ENCODE results near the gene IL2RA. TPM values are rescaled to one million over a fixed set of nuclear protein-coding genes. Genes with fewer than 3 reads are reported as not detected.

The IL2RA gene
- total RNA-seq, result 1 to 10 TPM in 2 of 4 donors, under 1 TPM in 1, not detected in 1; 0.70 to 3.8 (median 3.0) TPM

DNA sequence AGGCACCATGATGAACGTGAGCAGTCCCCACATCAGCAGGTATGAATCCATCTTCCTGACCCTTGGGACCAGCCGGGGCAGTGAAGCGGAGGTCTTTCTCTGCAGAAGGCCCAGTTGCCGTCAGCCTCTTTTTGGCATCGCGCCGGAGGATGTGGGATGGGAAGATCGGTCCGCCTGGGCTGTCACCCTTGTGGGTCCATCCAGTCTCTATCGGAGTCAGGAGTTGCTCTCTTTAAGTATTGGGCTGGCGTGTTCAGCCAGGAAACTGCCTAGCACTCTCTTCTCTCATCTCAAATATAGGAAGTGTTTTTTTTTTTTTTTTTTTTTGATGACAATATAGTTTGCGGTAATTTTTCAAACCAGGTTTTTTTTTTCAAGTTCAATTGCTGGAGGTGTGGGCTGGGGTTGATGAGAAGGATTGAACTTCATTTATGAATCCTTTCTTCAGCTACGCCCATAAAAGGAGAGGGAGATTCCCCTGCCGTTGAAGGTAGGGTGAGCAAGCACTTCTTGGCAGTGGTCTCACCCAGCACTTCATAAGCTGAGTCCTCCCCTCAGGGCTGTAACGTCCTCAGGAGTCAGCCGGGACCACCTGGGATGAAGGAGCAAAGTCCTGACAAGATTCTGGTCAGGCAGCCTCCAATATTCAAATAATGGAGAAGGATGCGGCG, at the start of gene IL2RA:
IL2RA (minus strand) TSS at position 267 of the 671 bp plus-strand sequence; CDS start at position 51, 216 bp downstream.
- DNase-seq, result no peak
- 53 to 73% methylated on average over 12 to 16 of the region's 18 CpGs for WGBS, 2 donors
- intact Hi-C loops (cut with DNase I), result no loop called here
- TF ChIP-seq POLR2A (IDR thresholded peaks at IDR 0.05), result peak in 1 of 4 donors; percentile 44
- TF ChIP-seq, protein P1, sequence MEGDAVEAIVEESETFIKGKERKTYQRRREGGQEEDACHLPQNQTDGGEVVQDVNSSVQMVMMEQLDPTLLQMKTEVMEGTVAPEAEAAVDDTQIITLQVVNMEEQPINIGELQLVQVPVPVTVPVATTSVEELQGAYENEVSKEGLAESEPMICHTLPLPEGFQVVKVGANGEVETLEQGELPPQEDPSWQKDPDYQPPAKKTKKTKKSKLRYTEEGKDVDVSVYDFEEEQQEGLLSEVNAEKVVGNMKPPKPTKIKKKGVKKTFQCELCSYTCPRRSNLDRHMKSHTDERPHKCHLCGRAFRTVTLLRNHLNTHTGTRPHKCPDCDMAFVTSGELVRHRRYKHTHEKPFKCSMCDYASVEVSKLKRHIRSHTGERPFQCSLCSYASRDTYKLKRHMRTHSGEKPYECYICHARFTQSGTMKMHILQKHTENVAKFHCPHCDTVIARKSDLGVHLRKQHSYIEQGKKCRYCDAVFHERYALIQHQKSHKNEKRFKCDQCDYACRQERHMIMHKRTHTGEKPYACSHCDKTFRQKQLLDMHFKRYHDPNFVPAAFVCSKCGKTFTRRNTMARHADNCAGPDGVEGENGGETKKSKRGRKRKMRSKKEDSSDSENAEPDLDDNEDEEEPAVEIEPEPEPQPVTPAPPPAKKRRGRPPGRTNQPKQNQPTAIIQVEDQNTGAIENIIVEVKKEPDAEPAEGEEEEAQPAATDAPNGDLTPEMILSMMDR (IDR thresholded peaks at IDR 0.05), result no peak
- Histone ChIP-seq H3K9me3 (no peaks in the 10 kb centered on the region), H3K27ac (peak within 1 kb of the TSS in 2 of 4 donors; percentile 25 to 36), H3K4me3 (peak within 1 kb of the TSS in 2 of 4 donors; percentile 32 to 50), H3K4me1 (peaks cover 0 to 15% (median 0%) of the 10 kb centered on the region in 3 donors), H3K27me3 (peaks cover 0 to 5% (median 0%) of the 10 kb centered on the region in 4 donors), H3K36me3 (no peaks in the 10 kb centered on the region)

- no peak for DNase-seq
- no peaks in the 10 kb centered on the region for H3K27me3 ChIP-seq
- peaks cover 0 to 21% (median 4%) of the 10 kb centered on the region in 3 donors for H3K4me1 ChIP-seq
- H3K27ac ChIP-seq, result no peak overlapping the region
- H3K4me3 ChIP-seq, result no peak overlapping the region
- intact Hi-C loops (cut with DNase I), result loop anchor here (5.0 kb wide), 1 partner anchor 292 kb away; no protein-coding TSS in a partner anchor
- TF ChIP-seq, protein P1 (IDR thresholded peaks at IDR 0.05), result no peak
- no peak for TF ChIP-seq POLR2A (IDR thresholded peaks at IDR 0.05)
- peaks cover 22 to 100% (median 55%) of the 10 kb centered on the region in 3 donors for H3K36me3 ChIP-seq
- H3K9me3 ChIP-seq, result no peaks in the 10 kb centered on the region
- 72 to 79% methylated on average over 5 of the region's 5 CpGs for WGBS, 2 donors
These were observed 48.0 kb upstream of the IL2RA start for GRCh38 chr10:6110136-6110535.

GRCh38 chr10:6109444-6109775, 47.2 kb upstream of the IL2RA start:
- Histone ChIP-seq H3K9me3 (no peaks in the 10 kb centered on the region), H3K4me1 (peaks cover 0 to 14% (median 4%) of the 10 kb centered on the region in 3 donors), H3K27me3 (no peaks in the 10 kb centered on the region), H3K27ac (no peak overlapping the region), H3K36me3 (peaks cover 22 to 100% (median 54%) of the 10 kb centered on the region in 3 donors), H3K4me3 (no peak overlapping the region)
- intact Hi-C loops (cut with DNase I), result no loop called here
- 73 to 79% methylated on average over 7 of the region's 7 CpGs for WGBS, 2 donors
- DNase-seq, result no peak
- no peak for TF ChIP-seq POLR2A (IDR thresholded peaks at IDR 0.05)
- TF ChIP-seq, protein P1 (IDR thresholded peaks at IDR 0.05), result no peak

- peaks cover 22 to 100% (median 52%) of the 10 kb centered on the region in 3 donors for H3K36me3 ChIP-seq
- no peaks in the 10 kb centered on the region for H3K9me3 ChIP-seq
These were observed 46.7 kb upstream of the IL2RA start for GRCh38 chr10:6108631-6109443.

More at GRCh38 chr10:6108631-6109443, 46.7 kb upstream of the IL2RA start:
- Histone ChIP-seq H3K4me3 (no peak overlapping the region), H3K27me3 (no peaks in the 10 kb centered on the region), H3K27ac (no peak overlapping the region), H3K4me1 (peaks cover 0 to 13% (median 4%) of the 10 kb centered on the region in 3 donors)
- TF ChIP-seq POLR2A (IDR thresholded peaks at IDR 0.05), result no peak
- TF ChIP-seq, protein P1 (IDR thresholded peaks at IDR 0.05), result peak; percentile 53 to 87 (median 78)
- no peak for DNase-seq
- 27 to 37% methylated on average over 12 of the region's 12 CpGs for WGBS, 2 donors
- intact Hi-C loops (cut with DNase I), result no loop called here
